ENCODE data around the gene RNU5D-1. TPM values are rescaled to one million over a fixed set of nuclear protein-coding genes. Genes with fewer than 3 reads are reported as not detected.

Gene RNU5D-1
- total RNA-seq, 2 experiments from 2014 or later = not detected

- Mint-ChIP-seq H3K27me3 (no peaks in the 10 kb centered on the region), H3K27ac (no peak overlapping the region), H3K4me1 (ENCODE audit: low read depth) (no peaks in the 10 kb centered on the region), H3K36me3 (ENCODE audit: low read depth) (no peaks in the 10 kb centered on the region), H3K4me3 (no peak overlapping the region), H3K9me3 (no peaks in the 10 kb centered on the region)
- POLR2A ChIA-PET = interaction anchor here (1.6 kb wide), 1 partner anchor 14 kb away, joined by 5 read pairs; no protein-coding TSS in a partner anchor
- intact Hi-C loops (cut with DNase I, micrococcal nuclease) = no loop called here
- Histone ChIP-seq H3K4me1 (ENCODE audit: insufficient read depth, low read length) (no peaks in the 10 kb centered on the region), H3K36me3 (ENCODE audit: insufficient read depth, low read length) (no peaks in the 10 kb centered on the region), H3K27me3 (ENCODE audit: control insufficient read depth in 1 of 2, insufficient read depth in 2 of 2, low read length in 2 of 2) (no peaks in the 10 kb centered on the region), H3K4me3 (ENCODE audit: low read length) (no peak overlapping the region), H3K27ac (ENCODE audit: low read depth in 1 of 2, low read length in 2 of 2) (no peak overlapping the region), H3K9me3 (ENCODE audit: control insufficient read depth in 1 of 2, insufficient read depth in 1 of 2, low read length in 2 of 2) (no peaks in the 10 kb centered on the region)
- ATAC-seq (ENCODE audit: poor library complexity) (no peak), DNase-seq (no peak)
- CTCF ChIA-PET = no interaction called here
- TF ChIP-seq CTCF (IDR thresholded peaks at IDR 0.05) = no peak
Observed at GRCh38 chr1:44682883-44683265, 48.1 kb downstream of the RNU5D-1 start.

DNA sequence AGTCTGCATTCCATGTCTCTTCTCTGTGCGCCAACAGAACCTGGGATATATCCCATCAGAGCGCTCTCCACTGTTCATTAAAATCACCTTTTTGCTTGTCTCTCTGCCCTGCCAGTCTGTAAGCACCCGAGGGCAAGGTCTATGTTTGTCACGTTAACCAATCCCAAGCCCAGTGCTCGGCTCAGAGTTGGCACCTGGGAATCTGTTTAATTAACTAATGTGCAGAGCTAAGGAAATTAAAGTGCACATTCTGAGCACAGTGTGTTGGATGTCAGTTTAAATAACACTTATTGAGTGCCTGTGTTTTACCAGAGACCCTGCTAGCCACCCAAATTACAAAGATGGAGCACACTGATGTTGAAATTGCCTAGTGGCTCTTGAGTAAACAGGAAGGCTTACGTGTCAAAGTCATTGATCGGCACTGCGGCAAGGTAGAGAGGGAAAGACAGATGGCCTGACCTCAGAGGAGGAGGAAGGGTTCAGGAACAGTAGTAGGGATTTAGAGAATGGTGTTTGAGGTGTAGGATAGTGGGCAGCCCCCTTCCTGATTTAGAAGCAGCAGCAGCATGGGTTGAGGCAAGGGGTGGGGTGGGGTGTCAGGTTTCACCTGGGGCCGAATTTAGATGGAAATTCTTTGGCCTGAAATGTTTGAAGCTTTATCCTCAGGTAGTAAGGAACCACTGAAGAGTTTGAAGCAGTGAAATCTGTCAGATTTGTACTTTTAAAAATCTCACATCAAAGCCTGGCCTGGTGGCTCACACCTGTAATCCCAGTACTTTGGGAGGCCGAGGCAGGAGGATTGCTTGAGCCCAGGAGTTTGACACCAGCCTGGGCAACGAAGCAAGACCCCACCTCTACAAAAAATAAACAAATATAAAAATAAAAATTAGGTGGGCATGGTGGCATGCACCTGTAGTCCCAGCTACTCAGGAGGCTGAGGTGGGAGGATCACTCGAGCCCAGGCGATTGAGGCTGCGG lies 48.8 kb downstream of the RNU5D-1 start:
- CTCF ChIA-PET = no interaction called here
- H3K4me3 Mint-ChIP-seq = no peak overlapping the region
- H3K27ac Mint-ChIP-seq = no peak overlapping the region
- H3K27me3 Mint-ChIP-seq = no peaks in the 10 kb centered on the region
- POLR2A ChIA-PET = no interaction called here
- H3K27ac ChIP-seq (ENCODE audit: low read depth in 1 of 2, low read length in 2 of 2) = no peak overlapping the region
- no peak for ATAC-seq (ENCODE audit: poor library complexity)
- no peaks in the 10 kb centered on the region for H3K9me3 Mint-ChIP-seq
- no peaks in the 10 kb centered on the region for H3K9me3 ChIP-seq (ENCODE audit: control insufficient read depth in 1 of 2, insufficient read depth in 1 of 2, low read length in 2 of 2)
- DNase-seq = no peak
- H3K4me1 ChIP-seq (ENCODE audit: insufficient read depth, low read length) = no peaks in the 10 kb centered on the region
- H3K27me3 ChIP-seq (ENCODE audit: control insufficient read depth in 1 of 2, insufficient read depth in 2 of 2, low read length in 2 of 2) = no peaks in the 10 kb centered on the region
- no peaks in the 10 kb centered on the region for H3K36me3 Mint-ChIP-seq (ENCODE audit: low read depth)
- no peaks in the 10 kb centered on the region for H3K36me3 ChIP-seq (ENCODE audit: insufficient read depth, low read length)
- H3K4me1 Mint-ChIP-seq (ENCODE audit: low read depth) = no peaks in the 10 kb centered on the region
- TF ChIP-seq CTCF (IDR thresholded peaks at IDR 0.05) = no peak
- intact Hi-C loops (cut with DNase I, micrococcal nuclease) = no loop called here
- H3K4me3 ChIP-seq (ENCODE audit: low read length) = no peak overlapping the region

Other genes starting within 250 kb of the RNU5D-1 start
- 1 to 10 TPM in 1 of 2 experiments, under 1 TPM in 1; 0.64 to 1.2 TPM for gene TMEM53, start 56.7 kb downstream of the RNU5D-1 start, total RNA-seq
- 10 to 100 TPM; 79.9 to 84.0 TPM for gene ARMH1, start 56.5 kb downstream of the RNU5D-1 start, total RNA-seq
- under 1 TPM; 0.64 to 0.82 TPM for gene KIF2C, start 8.7 kb upstream of the RNU5D-1 start, total RNA-seq
- gene RPS8, start 44.4 kb upstream of the RNU5D-1 start, total RNA-seq = 1,000 to 10,000 TPM; 3,394 to 3,436 TPM
- 1 to 10 TPM; 1.0 TPM for gene BEST4, start 57.0 kb upstream of the RNU5D-1 start, total RNA-seq
- 100 to 1,000 TPM; 794 TPM for gene PLK3, start 69.2 kb upstream of the RNU5D-1 start, total RNA-seq
- 1 to 10 TPM; 1.8 to 2.1 TPM for gene DYNLT4, start 76.2 kb upstream of the RNU5D-1 start, total RNA-seq
- gene BTBD19, start 77.4 kb upstream of the RNU5D-1 start, total RNA-seq = 10 to 100 TPM; 35.9 to 36.5 TPM
- gene PTCH2, start 112.1 kb upstream of the RNU5D-1 start, total RNA-seq = 1 to 10 TPM; 1.2 TPM